HepG2 (cell line): ENCODE measurements around the gene CARHSP1. TPM values are rescaled to one million over a fixed set of nuclear protein-coding genes. Genes with fewer than 3 reads are reported as not detected.

Experiments used
- AHDC1 ChIP-seq: sonication (generic); formaldehyde crosslinking; IDR thresholded peaks from 2 replicates; pipeline ENCODE4 v1.5.1; 2020; ENCODE audit warnings: mild to moderate bottlenecking, missing genetic modification reagents, borderline replicate concordance
- ATF7-NPFF ChIP-seq: sonication (generic); formaldehyde crosslinking; IDR thresholded peaks from 2 replicates; pipeline ENCODE4 v1.8.1; 2023; ENCODE audit warnings: mild to moderate bottlenecking, low read depth, missing genetic modification reagents, moderate library complexity
- BRD4 ChIP-seq: sonication (generic); formaldehyde crosslinking; IDR thresholded peaks from 2 replicates; pipeline ENCODE4 v1.4.0; 2020; ENCODE audit warnings: missing genetic modification reagents
- JUN ChIP-seq: sonication (generic); formaldehyde crosslinking; IDR thresholded peaks from 2 replicates; pipeline ENCODE4 v1.4.0; 2020; ENCODE audit warnings: mild to moderate bottlenecking, missing genetic modification reagents
- NR2F6 ChIP-seq, 2 experiments: IDR thresholded peaks; 2 replicates each; pipeline ENCODE4 v1.6.1; 2016; ENCODE audit warnings: antibody characterized with exemption in 1 of 2, mild to moderate bottlenecking in 1 of 2
- SETDB1 ChIP-seq: sonication (generic); formaldehyde crosslinking; IDR thresholded peaks from 2 replicates; pipeline ENCODE4 v1.5.1; 2020; ENCODE audit warnings: missing genetic modification reagents, mild to moderate bottlenecking, borderline replicate concordance
- ZFP90 ChIP-seq: sonication (generic); formaldehyde crosslinking; IDR thresholded peaks from 2 replicates; pipeline ENCODE4 v1.8.0; 2022; ENCODE audit warnings: missing genetic modification reagents, mild to moderate bottlenecking, inconsistent platforms, borderline replicate concordance
- ZNF264 ChIP-seq: sonication (generic); formaldehyde crosslinking; IDR thresholded peaks from 2 replicates; pipeline ENCODE4 v1.4.0; 2020; ENCODE audit warnings: missing genetic modification reagents
- ZNF407 ChIP-seq: sonication (generic); formaldehyde crosslinking; IDR thresholded peaks from one replicate; pipeline ENCODE4 v1.5.1; 2020; ENCODE audit warnings: mild to moderate bottlenecking, missing genetic modification reagents; ENCODE audit errors: not compliant biosample characterization
- ZNF512 ChIP-seq: sonication (generic); formaldehyde crosslinking; IDR thresholded peaks from 2 replicates; pipeline ENCODE4 v1.4.0; 2020; ENCODE audit warnings: mild to moderate bottlenecking, missing genetic modification reagents
- ZNF543 ChIP-seq: sonication (generic); formaldehyde crosslinking; IDR thresholded peaks from 2 replicates; pipeline ENCODE4 v1.4.0; 2020; ENCODE audit warnings: mild to moderate bottlenecking, missing genetic modification reagents
- ZNF569 ChIP-seq: sonication (generic); formaldehyde crosslinking; IDR thresholded peaks from 2 replicates; pipeline ENCODE4 v1.5.0; 2020; ENCODE audit warnings: mild to moderate bottlenecking, missing genetic modification reagents, moderate library complexity, borderline replicate concordance
- polyA plus RNA-seq, 8 experiments: library from polyadenylated mRNA; depleted of rRNA in 3 of 8; stranded (reverse) in 7 of 8; unstranded in 1 of 8; fragments of >200 nt; fragmentation: Illumina TruSeq in 4 of 8; extraction: Trizol in 4 of 8; gene quantifications; 2 replicates each; pipeline versions ENCODE4 v1.2.1 to v1.2.3, GENCODE V29; 2011 to 2016; ENCODE audit warnings: low read depth in 4 of 8, missing spikeins in 1 of 8, mixed read lengths in 1 of 8; ENCODE audit not compliant: insufficient read depth in 1 of 8
- total RNA-seq, 5 experiments: library from RNA; depleted of rRNA; stranded (reverse); fragments of >200 nt; fragmentation: Illumina TruSeq; extraction: Trizol; gene quantifications; 2 replicates each; pipeline ENCODE4 v1.2.3, GENCODE V29; 2016; ENCODE audit warnings: low read depth in 1 of 5

CARHSP1 gene
- total and polyA plus RNA-seq, 2 of the 13 experiments (the other 11 are each of a cell fraction or from before 2014, with no cell fraction given): 173 to 345 TPM

- TF ChIP-seq ZNF512 (no peak), ZNF569 (CRISPR knock-in tag) (no peak), JUN (CRISPR knock-in tag) (no peak), ATF7-NPFF (CRISPR knock-in tag) (no peak), ZNF407 (CRISPR knock-in tag) (no peak), BRD4 (CRISPR knock-in tag) (no peak), ZFP90 (no peak), NR2F6 (IDR thresholded peaks at IDR 0.05) (no peak), NR2F6 (CRISPR knock-in tag; IDR thresholded peaks at IDR 0.05) (0 out of 2 replicates have a peak, but pooled peaks have one; percentile 16), SETDB1 (CRISPR knock-in tag) (no peak), ZNF543 (no peak), ZNF264 (CRISPR knock-in tag) (no peak), AHDC1 (no peak; the same call in 1 of the 2 replicates)
Observed at GRCh38 chr16:8885674-8886592, 17.1 kb upstream of the CARHSP1 start (continued).
